HCT116 (cell line): ENCODE measurements around the gene TNS3. TPM values are rescaled to one million over a fixed set of nuclear protein-coding genes. Genes with fewer than 3 reads are reported as not detected.
"Not testable (repeated sequence)": the region's sequence is repeated elsewhere in the genome, so short reads cannot be mapped to it uniquely, and the experiment has no call there.

Source experiments
- ATAC-seq: fragments of 200-7000 bp; cut with Tn5 transposase; 2 replicates; pipeline ENCODE4 v1.9.1; 2020; ENCODE audit warnings: mild to moderate bottlenecking, moderate library complexity
- BruUV-seq: library from RNA; stranded (reverse); fragments of 400-500 nt; replicated peaks from 2 replicates; lab custom pipeline; 2021; lab: Mats Ljungman, UMichigan
- CTCF ChIA-PET: fragments of 300-600 bp; sonication (Branson Sonifier 250); formaldehyde crosslinking; loops from one replicate; lab custom pipeline; 2021; ENCODE audit warnings: antibody characterized with exemption; lab: Charles Lee
- POLR2A ChIA-PET: fragments of 300-600, 350-600 bp; sonication (Branson Sonifier 250); formaldehyde crosslinking; loops from one replicate; lab custom pipeline; 2021; ENCODE audit warnings: antibody characterized with exemption; lab: Charles Lee
- RAD21 ChIA-PET, 2 experiments: fragments of 300-600 bp; sonication (Branson Sonifier 250); formaldehyde crosslinking; loops; one replicate each; lab custom pipeline; 2023; ENCODE audit warnings: low total read pairs in 2 of 2; ENCODE audit not compliant: uncharacterized antibody in 2 of 2, unreplicated experiment in 2 of 2, low non-redundant PET in 1 of 2; lab: Charles Lee
- DNase-seq: peaks from one replicate; pipeline ENCODE4 v3.0.0-alpha.2; 2010; ENCODE audit warnings: low read depth, low spot score
- H2AFZ ChIP-seq: fragments of 200-600 bp; shearing (Covaris generic), sonication (generic); 2 replicates; pipeline ENCODE4 v1.6.1; 2017; ENCODE audit warnings: low read depth, mixed run types, mixed read lengths, antibody characterized with exemption, low read length; ENCODE audit not compliant: poor library complexity, severe bottlenecking
- H3K27ac ChIP-seq: 2 replicates; pipeline ENCODE4 v1.5.1; 2012; ENCODE audit warnings: low read depth, low read length
- H3K27me3 ChIP-seq: fragments of 200-600 bp; sonication (generic); 2 replicates; pipeline ENCODE4 v1.6.1; 2016; ENCODE audit warnings: mixed run types, low read length, mixed read lengths; ENCODE audit not compliant: insufficient read depth
- H3K36me3 ChIP-seq, 2 experiments: fragments of 200-500 bp in 1 of 2; fragments of 200-600 bp in 1 of 2; sonication (Bioruptor generic) in 1 of 2; sonication (generic) in 1 of 2; 2 replicates each; pipeline versions ENCODE4 v1.5.1 to v1.6.1; 2014 to 2016; ENCODE audit warnings: low read length in 2 of 2, inconsistent platforms in 1 of 2, mixed read lengths in 1 of 2, mixed run types in 1 of 2; ENCODE audit not compliant: insufficient read depth in 2 of 2, control insufficient read depth in 1 of 2
- H3K4me1 ChIP-seq, 2 experiments: fragments of 200-600 bp in 1 of 2; sonication (generic) in 1 of 2; 2 replicates each; pipeline versions ENCODE4 v1.5.1 to v1.6.1; 2012 to 2017; ENCODE audit warnings: low read length in 2 of 2, inconsistent platforms in 1 of 2, mild to moderate bottlenecking in 1 of 2, mixed read lengths in 1 of 2, mixed run types in 1 of 2, moderate library complexity in 1 of 2; ENCODE audit not compliant: insufficient read depth in 2 of 2, control insufficient read depth in 1 of 2
- H3K4me2 ChIP-seq: fragments of 200-600 bp; sonication (generic); 2 replicates; pipeline ENCODE4 v1.6.1; 2017; ENCODE audit warnings: mixed run types, low read length, mixed read lengths
- H3K4me3 ChIP-seq, 2 experiments: fragments of 200-600 bp in 1 of 2; sonication (generic) in 1 of 2; replicated peaks in 1 of 2; 2 replicates each; pipeline ENCODE4 v1.5.1; 2011 to 2016; ENCODE audit warnings: low read length in 2 of 2, control low read depth in 1 of 2, low read depth in 1 of 2, mild to moderate bottlenecking in 1 of 2, mixed read lengths in 1 of 2, mixed run types in 1 of 2
- H3K79me2 ChIP-seq: fragments of 200-600 bp; sonication (generic); 2 replicates; pipeline ENCODE4 v1.6.1; 2017; ENCODE audit warnings: mild to moderate bottlenecking, mixed run types, low read length, moderate library complexity, mixed read lengths; ENCODE audit not compliant: insufficient read depth
- H3K9ac ChIP-seq: fragments of 200-600 bp; sonication (generic); 2 replicates; pipeline ENCODE4 v1.6.1; 2016; ENCODE audit warnings: low read length, mixed read lengths
- H3K9me2 ChIP-seq: fragments of 200-600 bp; sonication (generic), shearing (Covaris generic); 2 replicates; pipeline ENCODE4 v1.6.1; 2017; ENCODE audit warnings: mixed run types, mild to moderate bottlenecking, moderate library complexity; ENCODE audit not compliant: insufficient read depth
- H3K9me3 ChIP-seq, 2 experiments: fragments of 200-500 bp in 1 of 2; fragments of 200-600 bp in 1 of 2; sonication (Bioruptor generic) in 1 of 2; sonication (generic) in 1 of 2; 2 replicates each; pipeline ENCODE4 v1.6.1; 2014 to 2017; ENCODE audit warnings: low read length in 2 of 2, mixed read lengths in 2 of 2, inconsistent platforms in 1 of 2, low read depth in 1 of 2, mild to moderate bottlenecking in 1 of 2, mixed run types in 1 of 2, moderate library complexity in 1 of 2; ENCODE audit not compliant: control insufficient read depth in 1 of 2, insufficient read depth in 1 of 2
- H4K20me1 ChIP-seq: fragments of 200-600 bp; sonication (generic), shearing (Covaris generic); 2 replicates; pipeline ENCODE4 v1.6.1; 2017; ENCODE audit warnings: mixed run types, mild to moderate bottlenecking, moderate library complexity; ENCODE audit not compliant: insufficient read depth
- ELF1 ChIP-seq: IDR thresholded peaks from 2 replicates; pipeline ENCODE4 v1.6.1; 2012; ENCODE audit warnings: low read depth, borderline replicate concordance
- SP1 ChIP-seq: IDR thresholded peaks from 2 replicates; pipeline ENCODE4 v1.6.1; 2012; ENCODE audit warnings: low read depth
- intact Hi-C: fragments of 100-400 bp; cut with micrococcal nuclease; formaldehyde crosslinking; loops from 2 replicates; pipeline ENCODE4 v1.10.0; 2022
- total RNA-seq: library from RNA; stranded (reverse); gene quantifications from one replicate; pipeline ENCODE4 v1.2.1, GENCODE V29; 2021; ENCODE audit not compliant: unreplicated experiment

Gene TNS3
- total RNA-seq, 1 experiment from 2014 or later = 9.1 TPM

DNA sequence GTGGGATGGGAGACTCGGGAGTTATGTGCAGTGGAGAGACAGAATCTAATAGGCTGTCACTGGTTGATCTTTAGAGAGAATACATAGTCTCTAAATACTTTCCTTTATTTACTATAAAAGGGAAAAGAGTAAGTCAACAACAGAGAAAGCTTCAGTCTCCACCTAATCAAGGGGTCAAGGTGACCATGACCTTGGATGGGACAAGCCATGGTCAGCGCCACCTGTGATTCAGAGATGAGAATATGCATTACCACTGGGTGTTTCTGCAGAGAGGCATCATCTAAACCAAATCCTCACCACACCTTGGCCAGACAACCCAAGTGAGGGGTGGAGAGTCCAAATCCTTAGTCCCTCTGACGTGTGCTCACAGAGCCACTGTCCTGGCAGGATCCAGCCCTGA is 39.9 kb downstream of the TNS3 start:
- no TSS peak for BruUV-seq
- intact Hi-C loops = no loop called here
- Histone ChIP-seq H3K36me3 (no peaks in the 10 kb centered on the region), H3K79me2 (no peaks in the 10 kb centered on the region), H2AFZ (no peak overlapping the region), H3K4me3 (no peak overlapping the region), H3K9me3 (no peaks in the 10 kb centered on the region), H3K27me3 (no peaks in the 10 kb centered on the region), H3K9ac (no peak overlapping the region), H3K4me2 (no peak overlapping the region), H3K4me1 (peaks cover 10 to 13% of the 10 kb centered on the region in 2 experiments; a peak in 2 of 4 replicates), H3K9me2 (no peaks in the 10 kb centered on the region), H4K20me1 (no peaks in the 10 kb centered on the region)
- no peak for ATAC-seq
- ChIA-PET RAD21 (no interaction called here), POLR2A (no interaction called here), CTCF (no interaction called here)
- no peak for DNase-seq
- TF ChIP-seq ELF1 (no peak), SP1 (no peak)
- TF ChIP-seq, all 23 proteins: peak for 0
- H3K27ac ChIP-seq = no peak overlapping the region

- BruUV-seq = not testable (repeated sequence)
Measured at GRCh38 chr7:47541485-47541884, 40.4 kb downstream of the TNS3 start.

More at GRCh38 chr7:47541485-47541884, 40.4 kb downstream of the TNS3 start:
- H4K20me1 ChIP-seq, DNase-seq, H3K4me2 ChIP-seq, H3K27ac ChIP-seq, H3K4me3 ChIP-seq, H3K9me3 ChIP-seq, H3K27me3 ChIP-seq, CTCF ChIA-PET, POLR2A ChIA-PET, H3K79me2 ChIP-seq, H3K9ac ChIP-seq, RAD21 ChIA-PET, intact Hi-C loops, H2AFZ ChIP-seq, ATAC-seq, H3K36me3 ChIP-seq, H3K9me2 ChIP-seq: not testable (repeated sequence)
- peaks cover 9 to 10% of the 10 kb centered on the region in 2 experiments; a peak in 2 of 4 replicates for H3K4me1 ChIP-seq
